ENCODE results near the gene KBTBD6. TPM values are rescaled to one million over a fixed set of nuclear protein-coding genes. Genes with fewer than 3 reads are reported as not detected.
"Not testable (repeated sequence)": the region's sequence is repeated elsewhere in the genome, so short reads cannot be mapped to it uniquely, and the experiment has no call there.

Gene KBTBD6
- total and polyA plus RNA-seq, 2 of the 8 experiments (the other 6 are each of a cell fraction or from before 2014, with no cell fraction given), result 4.5 to 11.3 TPM

DNA sequence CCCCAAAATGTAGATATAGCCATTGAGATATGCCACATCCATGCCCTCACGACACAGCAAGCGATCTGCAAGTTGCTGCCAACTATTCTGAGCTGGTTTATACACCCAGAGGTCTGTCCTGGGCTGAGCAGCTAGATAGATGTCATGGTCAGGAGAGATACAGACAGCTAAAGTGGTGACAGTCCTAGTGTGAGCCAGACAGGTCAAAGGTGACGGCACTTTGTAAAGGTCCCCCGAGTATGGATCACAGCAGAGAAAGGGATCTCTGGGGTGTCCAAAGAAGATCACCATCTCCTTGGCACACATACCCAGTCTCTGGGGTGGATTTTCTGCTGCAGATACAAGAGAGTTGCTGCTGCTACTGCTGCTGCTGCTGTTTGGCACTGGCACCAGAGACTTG is 1.4 kb downstream of the KBTBD6 start:
- H3K79me2 ChIP-seq (ENCODE audit: control insufficient read depth in 1 of 2, insufficient read depth in 2 of 2, low read length in 2 of 2), result peaks cover 4 to 39% of the 10 kb centered on the region in 2 experiments; a peak in 3 of 4 replicates
- not testable (repeated sequence) for H2AFZ ChIP-seq (ENCODE audit: low read length); H4K91ac ChIP-seq (replicated peaks; ENCODE audit: insufficient read length, low read length); H3K14ac ChIP-seq (ENCODE audit: insufficient read length); H2BK120ac ChIP-seq (replicated peaks; ENCODE audit: low read depth, low read length); H2BK20ac ChIP-seq (ENCODE audit: low read length); H3K36me3 ChIP-seq (ENCODE audit: control insufficient read depth in 2 of 4, insufficient read depth in 4 of 4, low read length in 3 of 4); H2BK12ac ChIP-seq (ENCODE audit: low read depth, low read length); H2BK5ac ChIP-seq (ENCODE audit: low read depth, low read length); FAIRE-seq; H3K56ac ChIP-seq (replicated peaks; ENCODE audit: insufficient read length, low read depth, low read length); H4K20me1 ChIP-seq (replicated peaks in 1 of 2; ENCODE audit: control insufficient read depth in 1 of 2, insufficient read depth in 2 of 2, low read length in 2 of 2); DNase-seq (ENCODE audit: low read depth in 1 of 2, low spot score in 2 of 2); H3K79me1 ChIP-seq (ENCODE audit: low read depth, low read length); H2BK15ac ChIP-seq (ENCODE audit: low read length); H3K23ac ChIP-seq (ENCODE audit: insufficient read length); H4K8ac ChIP-seq (ENCODE audit: extremely low read depth, insufficient read depth, low read length); H4K5ac ChIP-seq (ENCODE audit: insufficient read length, low read depth, low read length); H3K18ac ChIP-seq (ENCODE audit: extremely low read depth, low read length); H3K4ac ChIP-seq (replicated peaks; ENCODE audit: insufficient read length, low read depth, low read length); H3K27me3 ChIP-seq (replicated peaks in 1 of 4; ENCODE audit: control insufficient read depth in 3 of 4, extremely low read depth in 1 of 4, insufficient read depth in 3 of 4, low read length in 3 of 4); H2AK5ac ChIP-seq (ENCODE audit: low read depth, low read length); H3K27ac ChIP-seq (ENCODE audit: low read depth, low read length); H3K9ac ChIP-seq (replicated peaks in 1 of 4; ENCODE audit: extremely low read depth in 1 of 4, low read depth in 3 of 4, low read length in 3 of 4); H3K23me2 ChIP-seq (ENCODE audit: low read depth, low read length); H3K9me3 ChIP-seq (ENCODE audit: insufficient read depth in 2 of 2, low read depth in 1 of 2, low read length in 1 of 2)
- ChIA-PET POLR2A (ENCODE audit: partially characterized antibody) (interaction anchor here (1.2 kb wide), 1 partner anchor 62 kb away, joined by 3 read pairs; no protein-coding TSS in a partner anchor), CTCF (ENCODE audit: partially characterized antibody) (interaction anchor here (0.9 to 1.8 kb wide), 4 partner anchors 11 to 65 kb away, joined by 3 to 5 read pairs (median 4); no protein-coding TSS in a partner anchor)
- H3K4me2 ChIP-seq (ENCODE audit: insufficient read depth in 1 of 2, low read depth in 2 of 2, low read length in 2 of 2), result peak overlapping the region; percentile 58 to 90
- H3K4me3 ChIP-seq (ENCODE audit: extremely low read depth in 1 of 4, insufficient read depth in 2 of 4, low read depth in 3 of 4, low read length in 4 of 4), result peak overlapping the region in 1 of 4 experiments; percentile 38; a peak in 2 of 8 replicates
- H3K4me1 ChIP-seq (replicated peaks in 1 of 4; ENCODE audit: control insufficient read depth in 3 of 4, insufficient read depth in 4 of 4, low read length in 3 of 4), result peaks cover 3 to 11% (median 8%) of the 10 kb centered on the region in 4 experiments; a peak in 5 of 7 replicates
- 90% methylated on average over 4 of the region's 4 CpGs; no CpG with 5 or more reads in 1 of the 2 experiments for WGBS, 2 experiments (ENCODE audit: extremely low coverage in 1 of 2, insufficient coverage in 1 of 2, insufficient read length in 1 of 2, insufficient replicate concordance in 2 of 2, low coverage in 1 of 2, low lambda C conversion rate in 2 of 2, missing lambda C conversion rate in 1 of 2)

All from H1 (cell line).